Activated CD4-positive, alpha-beta T cell treated with anti-CD3 and anti-CD28 coated beads, Interleukin-2, amount 50 U/mL, for 4 hours (primary cell): Measurements from ENCODE around the gene ABI2.
"Not testable (repeated sequence)": the region's sequence is repeated elsewhere in the genome, so short reads cannot be mapped to it uniquely, and the experiment has no call there.

Experiments used
- DNase-seq, 2 experiments: peaks; one replicate each; pipeline ENCODE4 v3.0.0-alpha.2; 2020

Gene ABI2

DNA sequence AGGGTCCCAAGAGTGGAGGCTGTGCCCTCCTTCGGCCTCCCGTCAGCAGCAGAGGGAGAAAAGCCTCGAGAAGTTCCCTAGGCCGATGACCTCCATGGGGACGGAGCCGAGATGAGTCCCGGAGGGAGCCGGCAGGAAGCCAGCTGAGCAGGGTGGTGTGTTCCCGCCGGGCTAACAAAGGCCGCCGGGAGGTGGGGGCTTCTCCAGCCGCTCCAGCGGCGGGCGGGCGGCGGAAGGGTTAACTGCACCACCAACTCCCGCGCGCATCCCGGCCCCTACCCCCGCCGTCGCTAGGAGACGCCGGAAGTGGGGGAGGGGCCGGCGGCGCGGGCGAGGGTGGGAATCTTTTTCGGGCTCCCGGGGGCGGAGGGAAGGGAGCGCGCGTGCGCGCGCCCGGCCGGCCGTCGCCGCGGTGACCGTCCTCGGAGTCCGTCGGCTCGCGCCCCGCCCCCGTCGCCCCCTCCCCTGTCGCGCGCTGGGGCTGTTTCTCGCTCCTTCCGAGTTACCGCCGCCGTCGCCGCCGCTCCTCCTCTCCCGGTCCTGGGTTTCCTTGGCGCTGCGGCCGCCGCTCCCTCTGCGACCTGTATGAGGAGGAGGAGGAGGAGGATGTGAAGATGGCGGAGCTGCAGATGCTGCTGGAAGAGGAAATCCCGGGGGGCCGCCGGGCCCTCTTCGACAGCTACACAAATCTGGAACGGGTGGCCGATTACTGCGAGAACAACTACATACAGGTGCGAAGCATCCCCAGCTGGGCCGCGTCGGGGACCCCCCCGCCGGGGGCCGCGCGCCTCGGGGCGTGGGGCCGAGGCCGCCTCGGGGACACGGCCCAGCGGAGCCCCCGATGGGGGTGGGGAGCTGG lies at the start of gene ABI2:
ABI2 (plus strand) TSS at position 494 of the 859 bp plus-strand sequence; CDS start at position 615, 121 bp downstream.
- peak; percentile 34 to 35 for DNase-seq

DNA sequence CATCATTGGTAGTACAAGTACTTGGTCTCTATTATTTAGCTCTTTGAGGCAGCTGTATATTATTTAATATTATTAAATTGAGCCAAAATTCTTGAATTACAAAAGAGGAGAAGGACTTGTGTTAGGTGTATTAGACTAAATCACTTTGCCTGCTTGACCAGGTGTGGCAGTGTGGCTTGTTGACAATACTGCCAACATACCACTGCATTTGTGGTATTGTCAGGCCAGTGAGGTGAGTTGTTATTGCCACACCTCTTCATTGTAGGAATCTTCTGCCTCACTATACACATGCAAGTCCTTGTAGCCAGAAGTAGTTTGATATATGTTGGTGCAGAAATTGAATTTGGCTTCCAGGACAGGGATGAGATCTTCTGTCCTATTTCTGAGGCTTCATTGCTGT lies 48.9 kb upstream of the ABI2 start:
- no peak for DNase-seq

DNA sequence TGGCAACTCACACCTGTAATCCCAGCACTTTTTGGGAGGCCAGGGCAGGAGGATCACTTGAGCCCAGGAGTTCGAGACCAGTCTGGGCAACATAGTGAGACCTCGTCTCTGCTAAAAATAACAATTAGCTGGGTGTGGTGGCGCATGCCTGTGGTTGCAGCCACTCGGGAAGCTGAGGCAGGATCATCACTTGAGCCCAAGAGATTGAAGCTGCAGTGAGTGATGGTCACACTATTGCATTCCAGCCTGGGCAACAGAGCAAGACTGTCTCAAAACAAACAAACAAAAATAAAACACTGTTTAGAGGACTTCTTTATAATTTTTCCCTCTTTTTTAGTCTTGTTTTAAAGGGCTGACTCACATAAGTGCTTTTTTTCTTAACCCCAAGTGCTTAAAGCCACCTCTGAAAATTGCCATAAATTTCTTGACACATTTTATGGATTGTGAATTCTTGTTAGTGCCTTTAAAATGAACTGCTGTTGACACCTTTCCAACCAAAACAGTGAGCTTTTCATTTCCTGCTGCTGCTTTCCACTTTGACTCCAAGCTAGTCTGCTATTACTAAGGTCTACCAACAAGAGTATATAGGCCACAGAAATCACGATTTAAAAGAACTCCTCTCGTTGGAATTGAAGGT lies 47.6 kb upstream of the ABI2 start:
- no peak for DNase-seq

DNA sequence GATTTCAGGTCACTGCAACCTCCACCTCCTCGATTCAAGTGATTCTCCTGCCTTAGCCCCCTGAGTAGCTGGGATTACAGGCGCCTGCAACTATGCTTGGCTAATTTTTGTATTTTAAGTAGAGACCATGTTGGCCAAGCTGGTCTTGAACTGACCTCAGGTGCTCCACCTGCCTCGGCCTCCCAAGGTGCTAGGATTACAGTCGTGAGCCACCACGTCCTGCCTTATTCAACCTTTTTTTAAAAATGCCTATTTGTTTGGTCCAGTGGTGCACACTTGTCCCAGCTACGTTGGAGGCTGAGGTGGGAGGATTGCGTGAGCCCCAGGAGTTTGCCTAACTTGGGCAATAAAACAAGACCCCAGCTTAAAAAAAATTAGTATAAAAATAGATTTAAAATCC lies 46.1 kb upstream of the ABI2 start:
- DNase-seq: no peak

DNA sequence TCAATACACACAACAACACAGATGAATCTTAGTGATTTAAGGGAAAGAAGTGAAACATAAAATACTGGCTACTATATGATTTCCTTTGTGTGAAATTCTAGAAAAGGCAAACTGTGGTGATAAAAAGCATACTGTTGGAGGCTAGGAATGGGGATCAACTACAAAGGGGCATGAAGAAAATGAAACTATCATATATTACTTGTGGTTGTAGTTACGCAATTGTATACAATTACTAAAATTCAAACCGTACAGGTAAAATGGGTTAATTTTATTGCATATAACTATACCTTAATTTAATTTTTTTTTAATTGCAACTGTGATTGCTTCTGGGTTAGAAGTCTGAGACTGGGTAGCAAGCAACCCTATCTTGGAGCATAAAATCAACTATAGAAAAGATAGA lies 41.7 kb upstream of the ABI2 start:
- DNase-seq: no peak

DNA sequence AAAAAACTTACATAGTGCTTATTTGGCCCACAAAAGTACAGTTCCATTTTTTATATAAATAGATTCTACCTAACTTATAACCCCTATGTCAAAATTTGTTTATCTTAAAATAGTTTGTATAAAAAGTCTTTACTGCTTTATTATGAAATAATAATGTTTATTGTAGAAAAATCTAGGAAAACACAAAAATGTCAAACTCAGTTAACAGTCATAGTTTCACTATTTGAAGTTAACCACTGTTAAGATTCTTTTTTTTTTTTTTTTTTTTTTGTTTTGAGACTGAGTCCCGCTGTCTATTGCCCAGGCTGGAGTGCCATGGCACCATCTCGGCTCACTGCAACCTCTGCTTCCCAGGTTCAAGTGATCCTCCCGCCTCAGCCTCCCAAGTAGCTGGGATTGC lies 26.5 kb upstream of the ABI2 start:
- DNase-seq: no peak

DNA sequence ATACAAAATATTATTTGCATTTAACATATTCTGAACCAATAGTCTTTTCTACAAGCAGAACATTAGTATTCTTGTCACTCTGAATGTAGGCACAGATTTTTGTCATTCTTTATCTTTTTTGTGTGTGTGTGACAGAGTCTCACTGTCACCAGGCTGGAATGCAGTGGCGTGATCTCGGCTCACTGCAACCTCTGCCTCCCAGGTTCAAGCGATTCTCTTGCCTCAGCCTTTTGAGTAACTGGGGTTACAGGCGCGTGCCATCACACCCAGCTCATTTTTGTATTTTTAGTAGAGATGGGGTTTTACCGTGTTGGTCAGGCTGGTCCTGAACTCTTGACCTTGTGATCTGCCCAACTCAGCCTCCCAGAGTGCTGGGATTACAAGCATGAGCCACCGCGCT lies 25.6 kb upstream of the ABI2 start:
- not testable (repeated sequence) for DNase-seq

DNA sequence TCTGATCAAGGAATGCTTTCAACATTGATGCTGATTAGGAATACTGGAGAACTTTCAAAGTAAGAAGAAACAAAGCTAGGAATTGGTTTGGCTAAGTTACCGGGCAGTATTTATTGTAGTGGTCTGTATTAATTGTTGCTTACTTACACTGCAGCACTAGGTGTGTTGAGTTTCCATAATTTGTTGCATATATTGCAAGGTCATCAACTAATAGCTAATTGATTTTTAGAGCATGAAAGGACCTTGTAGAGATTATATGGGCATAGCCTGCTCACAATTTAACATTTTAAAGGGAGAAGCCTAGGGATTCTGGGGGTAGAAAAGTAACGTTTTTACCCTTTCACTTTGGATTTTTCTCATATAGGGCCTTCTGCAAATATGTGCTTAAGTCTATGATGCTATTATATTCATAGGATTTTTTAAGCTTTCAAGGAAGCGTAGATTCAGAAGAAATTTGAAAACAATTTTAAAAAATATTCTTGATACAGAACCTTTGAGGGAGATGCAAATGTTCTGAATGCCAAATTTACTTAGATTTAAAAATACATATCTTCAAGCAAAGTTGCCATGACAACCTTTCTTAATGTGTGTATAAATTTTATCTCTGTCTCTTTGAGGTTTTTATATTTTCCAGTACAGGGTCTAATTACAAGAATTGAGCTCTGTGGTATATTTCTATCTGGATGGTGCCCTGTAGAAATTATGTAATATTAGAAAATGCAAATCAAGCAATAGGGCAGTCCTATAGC lies 17.3 kb upstream of the ABI2 start:
- DNase-seq: no peak

DNA sequence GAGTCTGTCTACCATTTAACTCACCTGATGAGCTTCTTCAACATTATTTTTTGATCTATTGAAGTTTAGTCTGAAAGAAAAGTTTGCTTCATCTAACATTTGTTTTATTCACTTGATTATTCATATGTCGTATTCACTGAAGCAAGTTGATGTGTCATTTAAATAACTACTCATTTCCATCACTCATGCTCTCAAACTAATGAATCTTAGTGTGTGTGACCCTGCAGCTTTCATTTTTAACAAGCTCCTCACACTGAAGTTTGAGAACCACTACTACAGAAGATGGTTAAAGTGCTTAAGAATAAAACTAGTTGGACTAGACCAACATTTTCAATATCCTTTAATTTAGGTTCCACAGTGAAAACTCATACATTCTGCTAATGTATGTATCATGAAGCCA lies 1.8 kb upstream of the ABI2 start:
- DNase-seq: no peak

DNA sequence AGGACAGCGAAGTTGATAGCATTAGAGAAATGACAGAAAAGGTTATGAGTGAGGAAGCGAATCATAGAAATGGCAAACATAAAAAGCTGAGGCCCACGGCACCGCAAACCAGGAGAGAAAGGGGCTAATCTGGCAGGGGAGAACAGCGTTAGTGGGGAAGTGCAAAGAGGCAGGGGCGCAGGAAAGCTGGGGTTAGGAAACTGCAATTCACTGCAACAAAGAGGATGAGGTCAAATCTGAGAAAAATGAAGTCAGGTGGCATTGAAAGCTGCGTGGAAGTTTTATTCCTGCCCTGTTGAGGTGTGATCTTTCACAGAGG lies 653 bp upstream of the ABI2 start:
- DNase-seq: no peak

DNA sequence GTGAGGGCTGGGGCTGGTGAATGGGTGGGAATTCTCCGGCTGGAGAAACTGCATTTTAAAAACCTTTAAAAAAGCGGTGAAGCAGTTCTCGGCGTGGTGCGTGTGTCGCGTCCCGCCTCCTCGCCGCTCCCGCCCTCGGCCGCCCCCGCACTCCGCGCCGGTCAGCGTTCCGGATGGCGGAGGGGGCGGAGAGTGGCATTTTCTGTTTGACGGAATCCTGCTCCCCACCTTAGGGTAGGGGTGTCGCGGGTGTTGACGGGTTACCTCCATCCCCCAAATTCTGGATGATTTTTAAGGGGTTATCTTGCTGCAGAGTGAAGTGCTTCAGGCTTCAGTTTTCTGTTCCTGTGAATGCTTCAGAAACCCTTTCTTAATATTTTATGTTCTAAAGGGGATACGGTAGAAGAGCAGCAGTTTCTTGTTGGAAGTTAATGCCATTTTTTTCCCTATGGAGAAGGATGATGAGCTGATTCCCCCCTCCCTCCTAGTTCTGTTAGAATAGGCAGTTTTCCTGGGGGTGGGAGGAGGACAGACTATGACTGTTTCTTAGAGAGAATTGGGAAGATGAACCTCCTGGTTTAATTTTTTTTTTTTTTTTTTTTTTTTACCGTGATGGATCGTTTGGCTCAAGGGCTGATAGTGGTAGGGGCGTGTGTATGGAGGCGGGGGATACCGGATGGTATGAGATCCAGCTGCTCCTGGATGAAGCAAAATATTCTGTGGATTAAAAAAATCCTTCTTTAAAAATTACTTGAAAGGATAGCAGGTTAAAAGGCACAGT lies 756 bp downstream of the ABI2 start:
- DNase-seq: peak; percentile 11 to 21

DNA sequence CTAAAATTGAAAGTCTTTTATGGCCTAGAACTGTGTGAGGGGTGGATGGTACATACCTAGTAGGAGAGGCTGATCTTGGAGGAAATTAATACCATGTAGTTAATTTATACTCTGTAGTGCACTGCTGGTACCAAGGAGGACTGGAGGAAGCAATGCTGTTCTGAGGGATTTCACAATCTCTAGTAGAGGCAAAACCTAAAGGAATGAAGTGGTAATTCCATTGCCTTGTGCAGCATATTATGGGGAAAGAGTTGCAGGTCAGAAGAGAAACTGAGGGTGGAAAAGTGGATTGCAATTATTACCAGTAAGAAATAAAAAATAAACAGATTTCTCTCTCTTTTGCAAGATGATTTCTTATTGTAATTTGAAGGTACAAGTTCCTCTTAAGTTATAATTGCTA lies 2.2 kb downstream of the ABI2 start:
- no peak for DNase-seq

DNA sequence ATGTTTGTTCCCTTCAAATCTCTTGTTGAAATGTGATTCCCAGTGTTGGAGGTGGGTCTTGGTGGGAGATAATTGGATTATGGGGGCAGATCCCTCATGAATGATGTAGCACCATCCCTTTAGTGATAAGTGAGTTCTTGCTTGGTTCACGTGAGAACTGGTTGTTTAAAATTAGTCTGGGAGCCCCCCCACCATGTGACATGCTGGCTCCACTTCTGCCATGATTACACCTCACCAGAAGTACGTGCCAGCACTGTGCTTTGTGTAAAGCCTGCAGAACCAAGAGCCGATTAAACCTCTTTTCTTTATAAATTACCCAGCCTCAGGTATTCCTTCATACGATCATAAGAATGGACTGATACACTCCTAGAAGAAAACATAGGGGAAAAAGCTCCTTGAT lies 10.1 kb downstream of the ABI2 start:
- no peak for DNase-seq

DNA sequence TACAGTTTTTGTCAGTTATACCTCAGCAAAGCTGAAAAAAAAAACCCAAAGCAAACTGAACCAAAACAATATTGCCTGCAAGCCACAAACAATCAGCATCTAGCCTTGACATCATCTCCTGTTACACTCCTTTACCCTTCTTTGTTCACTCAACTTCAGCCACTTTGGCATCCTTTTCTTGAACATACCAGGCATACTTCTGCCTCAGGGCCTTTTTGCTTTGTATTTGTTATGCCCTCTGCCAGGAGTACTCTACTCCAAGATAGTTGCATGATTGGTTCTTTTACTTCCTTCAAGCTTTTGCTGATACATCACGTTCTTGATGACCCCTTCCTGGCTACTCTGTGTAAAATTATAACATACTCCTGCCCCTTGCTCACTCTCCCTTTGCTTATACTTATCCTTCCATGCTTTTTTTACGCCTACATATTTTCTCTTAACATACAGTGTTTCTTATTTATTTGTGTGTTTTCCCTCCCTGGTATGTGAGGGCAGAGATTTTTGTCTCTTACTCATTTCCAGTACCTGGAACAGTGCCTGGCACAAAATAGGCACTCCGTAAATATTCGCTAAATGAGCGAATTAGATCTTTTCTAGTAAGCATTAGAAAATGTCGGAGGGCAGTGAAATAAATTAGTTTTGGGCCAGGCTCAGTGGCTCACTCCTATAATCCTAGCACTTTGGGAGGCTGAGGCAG lies 12.7 kb downstream of the ABI2 start:
- DNase-seq: no peak

DNA sequence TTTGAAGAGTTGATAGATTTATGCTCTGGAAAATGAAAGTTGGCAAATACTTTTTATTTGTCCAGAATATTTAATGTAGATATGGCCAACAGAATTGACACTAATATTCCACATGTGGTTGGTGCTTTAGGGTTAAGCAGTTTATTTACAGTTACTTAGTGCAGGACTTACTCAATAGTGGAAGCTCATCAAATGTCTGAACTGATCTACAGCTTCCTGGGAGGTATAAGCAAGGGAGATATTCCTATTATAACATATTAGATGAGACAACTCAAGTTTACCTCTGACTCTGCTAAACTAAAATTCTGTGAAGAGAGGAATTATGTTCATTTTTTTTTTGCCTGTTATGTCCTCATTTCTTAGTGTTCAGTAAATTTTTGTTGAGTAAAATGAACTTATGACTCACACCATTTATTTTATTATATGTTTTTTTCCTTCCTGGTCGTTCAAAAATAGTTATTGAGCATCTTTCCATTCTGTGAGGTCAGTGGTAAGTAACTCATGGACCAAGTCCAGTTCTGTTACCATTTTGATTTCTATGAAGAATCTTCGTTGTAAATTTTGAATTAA lies 13.6 kb downstream of the ABI2 start:
- DNase-seq: no peak

DNA sequence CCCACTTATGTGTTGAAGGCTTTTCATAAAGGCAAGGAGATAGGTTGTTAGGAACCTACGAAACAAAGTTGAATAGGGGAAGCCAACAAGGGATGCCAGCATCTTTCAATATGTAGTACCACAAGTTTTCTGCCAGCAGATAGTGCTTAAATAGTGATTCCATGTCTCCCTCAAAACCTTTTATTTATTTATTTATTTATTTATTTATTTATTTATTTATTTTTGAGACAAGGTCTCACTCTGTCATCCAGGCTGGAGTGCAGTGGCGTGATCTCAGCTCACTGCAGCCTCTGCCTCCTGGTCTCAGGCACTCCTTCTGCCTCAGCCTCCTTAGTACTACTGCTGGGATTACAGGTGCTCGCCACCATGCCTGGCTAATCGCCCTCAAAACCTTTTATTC lies 14.2 kb downstream of the ABI2 start:
- not testable (repeated sequence) for DNase-seq

DNA sequence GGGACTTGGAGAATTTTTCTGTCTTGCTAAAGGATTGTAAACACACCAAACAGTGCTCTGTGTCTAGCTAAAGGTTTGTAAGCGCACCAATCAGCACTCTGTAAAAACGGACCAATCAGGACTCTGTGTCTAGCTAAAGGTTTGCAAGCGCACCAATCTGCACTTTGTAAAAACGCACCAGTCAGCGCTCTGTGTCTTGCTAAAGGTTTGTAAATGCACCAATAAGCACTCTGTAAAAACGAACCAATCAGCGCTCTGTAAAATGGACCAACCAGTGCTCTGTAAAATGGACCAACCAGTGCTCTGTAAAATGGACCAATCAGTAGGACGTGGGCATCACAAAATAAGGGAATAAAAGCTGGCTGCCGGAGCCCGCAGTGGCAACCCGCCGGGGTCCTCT lies 16.5 kb downstream of the ABI2 start:
- DNase-seq: no peak

DNA sequence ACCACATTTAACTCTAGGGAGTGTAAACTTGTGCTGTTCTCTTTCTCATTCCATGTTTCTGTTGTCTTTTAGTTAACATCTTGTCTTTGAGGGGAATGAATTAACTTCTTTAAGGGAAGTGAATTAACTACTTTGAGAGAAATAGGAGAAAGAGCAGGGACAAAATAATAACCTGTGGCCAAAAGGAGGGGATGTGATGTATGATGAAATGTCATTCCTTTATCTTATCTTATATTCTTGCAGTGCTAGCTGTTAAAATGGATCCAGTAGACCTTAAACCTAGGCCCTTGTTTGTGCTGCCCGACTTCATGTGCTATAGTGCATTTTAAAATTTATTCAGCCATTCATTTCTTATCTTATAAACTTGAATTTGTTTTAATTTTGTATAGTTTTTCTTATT lies 18.4 kb downstream of the ABI2 start:
- no peak for DNase-seq

DNA sequence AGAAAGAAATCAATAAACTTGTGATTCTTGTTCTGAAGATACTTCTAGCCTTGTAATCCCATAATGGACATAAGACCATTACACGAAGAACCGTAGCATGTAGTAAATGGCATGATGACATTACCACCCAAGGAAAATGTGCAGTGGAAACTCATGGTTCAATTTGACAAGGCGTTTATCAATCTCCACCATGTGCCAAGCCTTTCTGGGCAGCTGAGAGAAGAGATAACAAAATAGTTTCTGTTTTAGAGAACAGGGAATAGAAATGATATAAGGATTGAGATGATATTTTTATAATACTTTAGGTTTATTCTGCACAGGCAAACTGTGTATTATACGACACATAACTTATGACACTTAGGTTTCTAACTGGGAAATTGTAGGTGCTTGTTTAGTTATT lies 19.2 kb downstream of the ABI2 start:
- DNase-seq: no peak

DNA sequence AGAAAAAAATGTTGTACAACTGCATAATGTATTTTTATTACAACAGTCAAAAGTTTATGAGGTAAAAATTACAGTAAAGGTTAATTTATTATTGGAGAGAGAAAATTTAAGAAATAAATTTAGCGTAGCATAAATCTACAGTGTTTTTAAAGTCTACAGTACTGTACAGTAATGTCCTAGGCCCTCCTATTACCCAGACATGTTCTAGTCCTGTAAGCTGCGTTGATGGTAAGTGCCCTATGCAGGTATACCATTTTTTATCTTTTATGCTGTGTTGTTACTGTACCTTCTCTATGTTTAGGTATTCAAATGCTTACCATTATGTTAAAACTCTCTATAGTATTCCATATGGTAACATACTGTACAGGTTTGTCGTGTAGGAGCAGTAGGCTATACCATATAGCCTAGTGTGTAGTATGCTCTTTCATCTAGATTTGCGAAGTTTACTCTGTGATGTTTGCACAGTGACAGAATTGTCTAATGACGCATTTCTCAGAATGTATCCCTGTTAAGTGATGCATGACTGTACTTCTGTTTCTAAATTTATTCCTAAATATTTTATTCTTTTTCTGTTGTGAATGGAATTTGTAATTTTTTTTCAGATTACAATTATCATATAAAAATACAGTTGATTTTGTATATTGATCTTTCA lies 24.5 kb downstream of the ABI2 start:
- DNase-seq: no peak

DNA sequence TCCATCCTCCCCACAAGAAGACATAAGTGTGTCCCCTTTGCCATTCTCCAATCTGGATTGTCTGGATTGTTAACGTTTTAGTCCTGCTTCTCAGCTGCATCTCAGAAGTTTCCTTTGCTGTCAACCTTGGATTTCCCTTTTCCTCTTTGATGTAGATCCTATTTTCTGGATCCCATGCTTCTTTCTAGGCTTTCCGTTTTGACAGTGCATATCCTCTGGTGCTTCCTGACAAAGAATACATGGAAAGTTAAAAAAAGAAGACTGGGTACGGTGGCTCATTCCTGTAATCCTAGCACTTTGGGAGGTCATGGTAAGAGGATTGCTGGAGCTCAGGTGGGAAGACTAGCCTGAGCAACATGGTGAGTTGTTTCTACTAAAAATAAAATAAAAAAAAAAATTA lies 26.8 kb downstream of the ABI2 start:
- no peak for DNase-seq

DNA sequence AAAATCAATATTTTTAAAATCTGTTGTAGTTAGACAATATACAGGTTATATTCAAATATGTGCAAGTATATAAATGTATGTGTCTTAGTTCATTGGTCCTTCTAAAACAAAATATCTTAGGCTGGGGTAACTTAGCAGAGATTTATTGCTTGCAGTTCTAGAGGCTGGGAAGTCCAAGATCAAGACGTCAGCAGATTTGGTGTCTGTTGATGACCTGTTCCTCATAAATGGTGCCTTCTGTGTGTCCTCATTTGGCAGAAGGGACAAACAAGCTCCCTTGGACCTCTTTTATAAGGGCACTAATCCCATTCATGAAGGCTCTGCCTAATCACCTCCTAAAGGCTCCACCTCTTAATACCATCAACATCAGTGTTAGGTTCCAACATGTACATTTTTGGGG lies 31.3 kb downstream of the ABI2 start:
- no peak for DNase-seq
